GM21825 (cell line): ENCODE results near the gene PMPCA.
A peak's percentile ranks its signal among the peaks of the same experiment; 100 is the strongest.
"Not testable (repeated sequence)": the region's sequence is repeated elsewhere in the genome, so short reads cannot be mapped to it uniquely, and the experiment has no call there.

Experiments
- ATAC-seq: cut with Tn5 transposase; IDR thresholded peaks from one replicate; pipeline ENCODE4 v1.9.1; 2021; ENCODE audit warnings: mild to moderate bottlenecking, moderate library complexity; ENCODE audit not compliant: unreplicated experiment

Gene PMPCA

DNA sequence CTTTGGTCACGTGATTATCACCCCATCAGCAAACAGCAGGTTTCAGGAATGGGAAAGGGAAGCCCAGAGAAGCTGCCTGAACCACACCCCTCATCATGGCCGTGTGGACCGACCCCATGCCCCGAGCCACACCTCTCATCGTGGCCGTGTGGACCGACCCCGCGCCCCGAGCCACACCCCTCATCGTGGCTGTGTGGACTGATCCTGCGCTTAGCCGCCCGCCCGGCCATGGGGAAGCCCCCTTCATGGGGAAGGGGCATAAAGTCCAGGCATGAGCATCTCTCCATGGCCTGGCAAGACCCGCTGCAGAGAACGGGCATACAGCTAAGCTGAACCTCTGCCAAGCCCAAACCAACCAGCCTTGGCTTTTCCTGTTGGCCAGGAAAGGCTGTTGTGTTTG lies 16.9 kb upstream of the PMPCA start:
- ATAC-seq, result no peak

- ATAC-seq, result no peak
These were observed 16.0 kb upstream of the PMPCA start for GRCh38 chr9:136394312-136395019.

GRCh38 chr9:136395020-136395340 lies 15.5 kb upstream of the PMPCA start:
- no peak for ATAC-seq

DNA sequence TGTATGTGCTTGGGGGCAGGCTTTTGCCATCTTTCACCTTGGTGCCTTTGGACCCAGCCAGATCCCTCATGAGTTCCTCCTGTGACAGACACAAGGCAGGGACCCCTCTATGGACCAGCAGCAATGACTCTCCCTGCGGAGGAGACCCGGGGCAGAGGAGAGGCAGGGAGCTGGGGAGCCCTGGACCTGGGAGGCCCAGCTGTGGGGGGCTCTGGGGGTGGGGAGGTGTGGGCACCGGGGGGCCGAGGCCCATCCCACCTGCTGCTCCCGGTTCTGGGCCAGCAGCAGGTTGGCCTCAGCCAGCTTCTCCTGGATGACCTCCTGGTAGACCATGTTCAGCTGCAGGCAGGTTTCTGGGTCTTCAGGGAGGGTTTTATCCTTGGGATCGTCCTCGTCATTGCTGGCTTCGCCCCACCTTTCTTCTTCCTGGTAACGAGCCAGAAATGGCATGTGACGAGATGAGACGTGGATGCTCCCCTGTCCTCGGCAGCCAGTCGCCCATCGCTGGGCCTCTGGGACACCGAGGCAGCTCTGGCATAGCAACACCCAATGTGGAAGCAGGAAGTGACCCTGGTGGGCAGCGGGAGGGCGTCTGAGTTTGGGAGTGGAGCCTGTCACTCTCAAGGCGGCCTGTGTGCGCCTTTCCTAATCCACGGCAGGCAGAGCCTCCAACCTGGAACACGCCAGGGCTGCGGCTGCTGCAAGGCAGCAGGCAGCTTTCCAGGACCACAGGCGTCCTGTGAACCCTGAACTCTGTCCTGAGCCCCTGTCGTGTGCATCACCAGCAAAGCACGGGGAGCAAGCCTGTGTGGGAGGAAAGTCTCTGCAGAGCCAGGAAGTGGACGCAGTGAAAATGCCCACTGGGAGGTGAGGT lies 14.9 kb upstream of the PMPCA start:
- no peak for ATAC-seq

DNA sequence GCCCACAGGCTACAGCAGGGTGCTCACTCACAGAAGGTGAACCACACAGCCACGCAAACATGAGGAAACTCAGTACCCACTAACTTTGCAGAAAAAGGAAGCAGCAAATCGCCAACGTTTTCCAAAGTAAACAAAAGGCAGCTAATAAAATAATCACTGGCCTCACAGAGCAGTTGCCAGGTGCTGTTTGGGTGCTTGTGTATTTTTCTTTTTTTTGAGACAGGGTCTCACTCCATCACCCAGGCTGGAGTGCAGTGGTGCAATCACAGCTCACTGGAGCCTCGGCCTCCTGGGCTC lies 14.3 kb upstream of the PMPCA start:
- ATAC-seq, result no peak

DNA sequence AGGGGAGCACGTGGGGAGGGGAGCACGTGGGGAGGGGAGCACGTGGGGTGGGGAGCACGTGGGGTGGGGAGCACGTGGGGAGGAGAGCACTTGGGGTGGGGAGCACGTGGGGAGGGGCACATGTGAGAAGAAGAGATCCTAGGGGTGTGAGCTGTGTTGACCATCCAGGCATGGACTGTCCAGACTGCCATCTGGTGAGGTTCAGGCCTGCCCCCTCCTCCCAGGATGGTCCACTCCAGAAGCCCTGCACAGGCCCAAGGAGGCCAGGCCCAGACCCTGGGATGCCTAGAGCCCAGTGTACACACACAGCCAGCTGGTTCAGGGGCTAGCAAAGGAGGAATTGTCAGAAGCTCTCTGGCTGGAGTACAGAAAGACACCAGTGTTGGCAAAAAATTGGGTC lies 12.8 kb upstream of the PMPCA start:
- no peak for ATAC-seq

- ATAC-seq, result no peak
These were observed 12.2 kb upstream of the PMPCA start for GRCh38 chr9:136398286-136398685.

DNA sequence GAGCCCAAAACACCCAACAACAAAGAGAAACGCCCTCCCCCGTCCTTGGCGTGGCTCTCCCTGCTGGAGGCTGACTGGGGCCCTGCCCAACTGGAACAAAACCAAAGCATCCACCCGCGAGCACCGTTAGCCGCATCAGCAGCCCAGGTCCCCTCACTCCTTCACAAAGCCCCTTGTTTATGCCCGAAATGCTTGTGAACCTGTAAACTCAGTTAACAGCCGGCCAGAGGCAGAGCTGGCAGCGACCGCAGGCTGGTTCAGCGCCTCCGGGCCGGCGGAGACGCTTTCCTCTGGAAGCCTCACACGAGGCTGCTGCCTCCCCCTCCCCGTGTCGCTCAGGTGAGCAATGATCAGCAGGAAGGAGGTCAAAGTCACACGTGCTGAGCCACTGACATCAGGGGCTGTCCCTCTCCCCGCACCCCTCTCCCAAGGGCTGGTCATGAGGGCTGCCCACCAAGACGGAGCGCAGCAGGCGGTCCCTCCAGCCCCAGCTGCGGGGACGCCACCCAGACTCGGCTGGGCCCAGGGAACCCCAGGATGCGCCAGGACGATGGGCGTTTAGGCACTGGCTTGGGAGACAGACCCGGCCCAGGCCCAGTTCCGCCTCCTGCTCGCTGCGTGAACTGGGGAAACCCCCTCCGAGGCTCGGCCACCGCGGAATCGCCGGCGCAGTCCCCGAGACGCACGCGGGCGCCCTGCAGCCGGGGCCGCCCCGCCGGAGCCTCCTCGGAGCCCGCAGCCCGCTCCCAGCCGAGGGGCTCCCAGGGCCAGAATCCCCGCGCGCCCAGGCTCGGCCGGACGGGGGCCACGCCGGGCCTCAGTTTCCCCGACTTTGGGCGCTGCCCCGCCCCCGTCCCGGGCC lies 11.1 kb upstream of the PMPCA start:
- peak; percentile 30 for ATAC-seq

- ATAC-seq, result peak; percentile 57
These were observed 10.2 kb upstream of the PMPCA start, which contains the start of gene SNAPC4 for GRCh38 chr9:136400038-136400834. Gene SNAPC4 (minus strand): TSS chr9:136400170. CDS start chr9:136398428, 1,742 bp downstream.

- ATAC-seq, result no peak
These were observed 9.1 kb upstream of the PMPCA start for GRCh38 chr9:136401173-136401922.

DNA sequence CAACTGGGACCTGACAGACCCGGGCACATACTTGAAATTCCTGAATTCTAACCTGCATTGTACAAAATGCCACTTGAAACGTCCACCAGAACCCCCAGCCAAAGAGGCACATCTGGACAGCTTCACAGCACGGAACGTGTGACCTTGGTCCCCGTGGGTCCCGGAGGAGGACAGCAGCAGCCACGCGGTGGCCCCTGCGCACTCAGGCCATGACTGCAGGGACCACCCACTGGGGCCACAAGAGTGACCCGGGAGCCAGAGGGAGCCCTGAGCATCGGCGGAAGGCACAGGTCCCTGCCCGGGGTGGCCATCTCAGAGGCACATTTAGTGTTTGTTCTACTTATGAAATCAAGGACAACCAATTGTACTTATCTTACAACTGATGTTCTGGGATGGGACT lies 8.4 kb upstream of the PMPCA start:
- ATAC-seq, result no peak

DNA sequence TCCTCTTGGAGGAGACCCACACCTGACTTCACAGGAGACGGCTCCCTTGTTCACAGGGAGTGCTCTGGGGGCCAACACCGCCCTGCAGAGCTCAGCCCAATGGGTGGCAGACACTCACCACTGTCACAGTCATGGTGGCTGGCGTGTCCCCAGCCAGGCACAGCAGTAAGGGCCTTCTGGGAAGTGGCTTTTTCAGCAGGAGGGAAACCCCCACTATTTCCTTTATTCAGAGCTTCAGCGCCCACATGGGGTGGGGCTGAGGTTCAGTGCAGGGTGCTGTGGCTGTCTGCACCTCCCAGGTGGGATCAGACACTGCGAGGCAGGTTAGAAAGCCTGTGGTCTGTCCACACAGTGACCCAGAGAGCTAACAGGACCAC lies 6.9 kb upstream of the PMPCA start:
- peak; percentile 39 for ATAC-seq

DNA sequence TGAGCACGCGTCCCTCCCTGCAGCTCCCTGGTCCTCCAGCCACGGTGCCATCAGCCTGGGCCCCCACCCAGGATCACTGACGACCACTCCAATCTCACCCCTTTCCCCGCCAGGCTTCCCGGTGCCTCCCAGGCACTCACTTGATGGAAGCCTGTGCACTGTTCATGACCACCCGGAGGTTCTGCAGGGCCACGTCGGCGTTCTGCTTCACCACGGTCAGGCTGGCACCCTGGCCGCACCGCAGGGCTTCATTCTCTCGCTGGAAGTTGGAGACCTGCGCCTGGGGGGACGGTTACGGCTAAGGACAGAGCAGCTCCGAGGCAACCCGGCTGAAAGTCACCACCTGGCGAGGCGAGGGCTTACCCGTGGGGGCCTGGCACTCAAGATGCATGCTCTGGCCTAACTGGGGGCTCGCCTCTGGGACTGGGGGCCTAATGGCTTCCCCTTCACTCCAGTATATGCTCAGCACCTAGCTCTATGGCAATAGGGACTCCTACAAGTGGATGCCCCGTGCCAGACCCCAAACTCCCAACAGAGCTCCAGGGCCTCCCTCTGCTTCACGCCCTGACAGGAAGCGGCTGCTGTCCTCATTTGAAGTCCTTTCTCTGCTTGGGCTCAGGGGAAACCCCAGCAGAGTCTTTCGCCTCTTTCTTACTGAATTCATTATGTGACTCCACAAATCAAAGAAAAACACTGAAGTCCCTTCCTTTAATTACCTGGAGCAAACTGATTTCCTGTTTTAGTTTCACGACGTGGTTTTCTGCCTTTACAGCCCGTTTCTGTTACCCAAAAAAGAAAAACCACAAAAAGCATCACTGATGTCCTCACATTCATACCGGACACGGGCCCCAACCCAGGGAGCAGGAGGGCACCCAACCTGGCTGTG lies 6.3 kb upstream of the PMPCA start:
- no peak for ATAC-seq

GRCh38 chr9:136404801-136405136 lies 5.7 kb upstream of the PMPCA start:
- no peak for ATAC-seq

DNA sequence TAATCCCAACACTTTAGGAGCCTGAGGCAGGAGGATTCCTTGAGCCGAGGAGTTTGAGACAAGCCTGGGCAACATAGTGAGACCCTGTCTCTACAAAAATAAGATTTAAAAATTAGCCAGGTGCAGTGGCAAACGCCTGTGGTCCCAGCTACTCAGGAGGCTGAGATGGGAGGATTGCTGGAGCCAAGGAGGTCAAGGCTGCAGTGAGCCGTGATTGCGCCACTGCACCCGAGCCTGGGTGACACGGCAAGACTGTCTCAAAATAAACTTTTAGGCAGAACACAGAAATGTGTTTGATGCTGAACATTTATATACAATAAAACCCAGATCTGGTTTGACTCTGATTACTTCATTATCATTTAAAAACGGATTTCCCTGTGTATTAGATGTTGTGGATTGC lies 5.0 kb upstream of the PMPCA start:
- ATAC-seq, result no peak

DNA sequence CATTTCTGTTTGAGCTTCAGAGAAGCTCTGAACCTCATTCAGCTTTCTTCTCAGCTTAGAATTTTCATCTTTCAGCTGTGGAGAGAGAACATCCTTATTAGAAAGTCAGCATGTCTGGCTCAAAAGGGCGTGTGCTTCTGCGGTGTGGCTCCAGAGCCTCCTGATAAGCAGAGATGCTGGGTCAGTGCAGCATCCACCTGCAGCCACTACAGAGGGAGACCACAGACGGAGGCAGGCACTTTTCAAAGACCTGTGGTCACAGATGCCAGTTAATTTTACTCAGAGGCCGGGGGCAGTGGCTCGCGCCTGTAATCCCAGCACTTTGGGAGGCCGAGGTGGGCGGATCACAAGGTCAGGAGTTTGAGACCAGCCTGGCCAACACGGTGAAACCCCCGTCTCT lies 4.6 kb upstream of the PMPCA start:
- not testable (repeated sequence) for ATAC-seq

DNA sequence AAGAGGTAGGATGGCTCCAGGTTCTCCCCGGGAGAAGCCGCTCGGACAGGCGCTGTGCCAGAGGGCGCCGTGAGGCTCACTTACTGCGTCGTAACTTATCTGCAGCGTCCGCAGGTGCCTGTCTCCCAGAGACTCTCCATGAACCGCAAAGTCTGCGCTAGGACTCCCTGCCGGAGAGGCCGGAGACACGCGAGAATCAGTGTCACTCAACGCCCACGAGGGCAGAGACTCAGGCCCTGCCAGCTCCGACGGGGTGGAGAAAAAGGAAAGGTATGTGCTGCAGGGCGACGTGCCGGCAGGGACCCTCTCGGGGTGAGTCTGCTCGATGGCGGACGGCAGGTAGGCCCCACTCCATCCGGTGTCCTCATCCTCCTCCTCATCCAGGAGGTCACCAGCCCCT lies 3.4 kb upstream of the PMPCA start:
- not testable (repeated sequence) for ATAC-seq

GRCh38 chr9:136407911-136408310 lies 2.5 kb upstream of the PMPCA start:
- no peak for ATAC-seq
